CD4-positive, alpha-beta T cell treated with Interleukin-15 for 4 hours (primary cell): ENCODE measurements around the gene SLX4IP.
"Not testable (repeated sequence)": the region's sequence is repeated elsewhere in the genome, so short reads cannot be mapped to it uniquely, and the experiment has no call there.

Experiments
- DNase-seq: peaks from one replicate; pipeline ENCODE4 v3.0.0-alpha.2; 2020; ENCODE audit warnings: low spot score

SLX4IP gene

GRCh38 chr20:10434832-10435812 lies at the start of gene SLX4IP:
Gene SLX4IP, plus strand, starts transcription at chr20:10435305. Its CDS starts 22,900 bp downstream, at chr20:10458205.
- peak; percentile 92 for DNase-seq

DNA sequence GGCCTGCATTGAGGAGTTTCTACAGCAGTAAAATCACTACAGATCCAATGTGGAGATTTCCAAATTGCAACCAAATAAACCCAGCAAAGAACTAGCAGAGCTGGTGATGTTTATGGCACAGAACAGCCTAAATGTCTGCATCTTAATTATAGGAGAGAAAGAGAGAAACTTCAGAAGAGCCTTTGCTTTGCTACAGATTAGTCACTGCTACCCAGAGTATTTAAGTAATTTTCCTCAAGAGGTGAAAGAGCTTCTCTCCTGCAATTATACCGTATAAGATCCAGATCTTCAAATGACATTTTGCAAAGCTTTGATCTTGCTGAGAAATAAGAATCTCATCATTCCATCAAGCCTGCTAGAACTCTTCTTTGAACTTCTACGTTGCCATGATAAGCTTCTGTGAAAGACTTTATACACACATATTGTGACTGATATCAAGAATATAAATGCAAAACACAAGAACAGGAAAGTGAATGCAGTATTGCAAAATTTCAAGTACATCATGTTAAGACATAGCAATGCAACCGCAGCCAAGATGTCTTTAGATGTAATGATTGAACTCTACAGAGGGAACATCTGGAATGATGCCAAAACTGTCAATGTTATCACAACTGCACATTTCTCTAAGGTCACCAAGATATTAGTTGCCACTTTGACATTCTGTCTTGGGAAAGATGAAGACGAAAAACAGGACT lies 49.1 kb upstream of the SLX4IP start:
- DNase-seq, result no peak

DNA sequence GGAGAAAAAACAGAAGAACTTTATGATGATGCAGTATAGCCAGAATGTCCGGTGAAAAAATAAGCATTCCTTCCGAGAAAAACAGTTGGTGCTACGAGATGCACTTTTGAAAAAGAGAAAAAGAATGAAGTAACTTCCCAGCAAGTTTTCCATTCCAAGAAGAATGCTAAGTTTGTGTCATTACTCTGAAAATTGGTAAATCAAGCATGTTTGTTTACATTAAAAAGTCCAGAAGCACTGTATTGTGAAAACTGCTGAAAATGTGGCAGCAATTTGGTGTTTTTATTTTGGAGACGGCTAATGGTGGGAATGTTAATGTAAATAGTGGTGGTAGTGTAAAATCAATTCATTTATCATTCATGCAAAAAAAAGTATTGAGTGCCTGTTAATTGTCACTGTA lies 47.4 kb upstream of the SLX4IP start:
- DNase-seq, result no peak

GRCh38 chr20:10388597-10388996 lies 46.5 kb upstream of the SLX4IP start:
- DNase-seq, result no peak

DNA sequence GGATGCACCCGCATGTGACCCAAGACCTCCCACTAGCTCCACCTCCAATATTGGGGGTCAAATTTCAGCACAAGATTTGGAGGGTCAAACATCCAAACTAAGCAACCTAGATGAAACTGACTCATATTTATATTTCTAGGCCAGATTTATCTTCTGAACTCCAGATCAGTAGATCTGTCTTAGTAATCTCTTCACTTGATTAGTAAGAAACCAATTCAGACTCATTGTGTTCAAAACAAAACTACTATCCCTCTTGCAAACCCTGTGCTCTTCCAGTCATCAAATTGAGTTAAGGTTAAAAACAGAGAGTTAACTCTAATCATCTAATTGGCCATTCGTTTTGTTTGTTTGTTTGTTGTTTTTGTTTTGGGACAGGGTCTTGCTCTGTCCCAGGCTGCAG lies 44.4 kb upstream of the SLX4IP start:
- DNase-seq, result no peak

- DNase-seq, result not testable (repeated sequence)
Observed at GRCh38 chr20:10394752-10395151, 40.4 kb upstream of the SLX4IP start.

DNA sequence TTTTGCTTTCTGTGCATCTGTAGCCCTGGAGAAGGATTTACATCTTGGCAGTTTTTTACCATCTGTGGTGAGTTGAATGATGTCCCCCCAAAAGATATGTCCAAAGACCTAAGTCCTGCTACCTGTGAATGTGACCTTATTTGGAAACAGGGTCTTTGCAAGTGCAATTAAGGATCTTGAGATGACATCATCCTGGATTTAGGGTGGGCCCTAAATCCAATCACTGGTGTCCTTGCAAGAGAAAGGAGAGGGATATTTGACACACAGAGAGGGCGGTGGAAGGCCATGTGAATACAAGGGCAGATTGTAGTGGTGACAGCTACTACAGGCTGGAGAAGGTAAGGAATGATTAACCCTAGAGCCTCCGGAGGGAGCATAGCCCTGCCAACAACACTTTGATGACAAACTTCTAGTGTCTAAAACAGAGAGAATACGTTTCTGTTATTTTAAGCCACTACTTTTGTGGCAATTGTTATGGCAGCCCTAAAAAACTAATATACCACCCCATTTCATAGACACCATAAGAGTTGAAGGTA lies 36.2 kb upstream of the SLX4IP start:
- DNase-seq, result no peak

DNA sequence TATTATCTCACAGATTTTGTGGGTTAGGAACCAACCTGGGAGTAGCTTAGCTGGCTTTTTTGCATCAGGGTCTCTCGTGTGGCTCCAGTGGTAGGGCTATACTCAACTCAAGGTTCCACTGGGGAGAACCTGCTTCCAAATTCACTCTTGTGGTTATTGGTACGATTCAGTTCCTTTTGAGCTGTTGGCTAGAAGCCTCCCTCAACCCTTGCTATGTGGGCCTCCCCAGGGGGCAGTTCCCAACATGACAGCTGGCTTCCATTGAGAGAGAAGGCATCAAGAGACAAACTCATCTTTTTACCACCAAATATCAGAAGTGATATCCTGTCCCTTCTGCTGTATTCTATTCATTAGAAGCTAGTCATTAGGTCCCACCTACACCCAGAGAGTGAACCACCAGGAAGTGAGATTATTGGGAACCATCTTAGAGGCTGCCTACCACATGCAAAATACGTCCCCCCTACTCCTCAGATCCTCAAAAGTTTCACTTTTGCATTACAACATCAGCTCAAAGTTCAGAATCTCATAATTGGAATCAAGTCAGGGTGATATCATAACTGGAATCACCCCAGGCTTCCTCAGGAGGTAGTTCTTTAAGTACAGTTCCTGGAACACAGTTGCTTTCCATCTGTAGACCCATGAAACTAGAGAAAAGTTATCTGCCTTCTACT lies 32.0 kb upstream of the SLX4IP start:
- no peak for DNase-seq

GRCh38 chr20:10404023-10404628 lies 31.0 kb upstream of the SLX4IP start:
- no peak for DNase-seq

DNA sequence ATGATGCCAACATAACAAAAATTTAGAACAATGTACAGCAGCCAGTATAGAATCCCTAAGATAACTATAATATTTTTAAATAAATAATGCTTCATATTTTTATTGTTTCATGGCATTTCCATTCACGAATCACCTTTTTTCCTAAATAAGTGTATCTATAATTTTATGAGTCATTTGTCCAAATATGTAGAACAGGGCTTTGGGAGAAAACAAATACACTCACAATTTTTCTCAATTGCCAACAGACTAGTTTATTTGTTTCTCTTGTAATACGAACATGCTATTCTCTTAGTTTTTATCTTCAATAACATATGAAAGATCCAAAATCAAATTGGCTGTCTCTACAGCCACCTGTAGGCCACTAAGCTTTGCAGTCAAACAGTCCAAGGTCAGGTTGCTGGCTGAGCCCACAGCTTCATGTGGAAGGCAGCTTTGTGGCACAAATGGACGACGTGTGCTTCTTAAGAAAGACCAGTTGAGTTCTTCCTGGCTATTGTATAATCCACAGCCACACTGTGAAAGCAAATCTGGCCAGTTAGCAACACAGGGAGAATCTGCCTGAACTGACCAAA lies 30.1 kb upstream of the SLX4IP start:
- DNase-seq, result no peak

DNA sequence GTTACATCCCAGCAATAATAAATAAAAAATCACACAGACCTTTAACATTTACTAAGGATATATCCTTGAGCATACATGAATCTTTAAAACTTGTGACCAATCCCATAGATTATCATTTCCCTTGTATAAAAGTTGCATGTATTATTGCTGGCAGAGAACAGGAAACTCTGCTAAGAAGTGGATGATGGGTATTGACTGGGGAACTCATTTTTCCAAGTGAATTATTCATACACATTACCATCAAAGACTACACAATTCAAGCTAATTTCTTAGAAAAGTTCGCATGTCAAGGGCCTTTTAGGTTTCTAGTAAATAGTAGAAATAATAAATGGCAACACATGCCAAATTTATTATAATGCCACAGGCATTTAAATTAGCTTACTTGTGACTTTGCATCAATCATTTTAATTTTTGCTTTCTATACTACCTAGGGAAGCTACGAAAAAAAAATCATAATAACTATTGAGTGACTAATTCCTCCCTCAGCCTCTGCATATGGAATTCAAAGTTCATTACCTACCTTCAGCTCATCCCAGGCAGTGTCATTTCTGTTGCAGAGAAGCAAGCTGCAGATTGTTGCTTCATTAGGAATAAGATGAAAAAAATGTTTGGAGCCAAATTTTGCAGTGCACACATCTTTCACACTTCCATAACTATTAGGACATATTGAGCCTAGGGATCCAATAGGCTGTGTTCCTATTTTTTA lies 26.8 kb upstream of the SLX4IP start:
- DNase-seq, result no peak

DNA sequence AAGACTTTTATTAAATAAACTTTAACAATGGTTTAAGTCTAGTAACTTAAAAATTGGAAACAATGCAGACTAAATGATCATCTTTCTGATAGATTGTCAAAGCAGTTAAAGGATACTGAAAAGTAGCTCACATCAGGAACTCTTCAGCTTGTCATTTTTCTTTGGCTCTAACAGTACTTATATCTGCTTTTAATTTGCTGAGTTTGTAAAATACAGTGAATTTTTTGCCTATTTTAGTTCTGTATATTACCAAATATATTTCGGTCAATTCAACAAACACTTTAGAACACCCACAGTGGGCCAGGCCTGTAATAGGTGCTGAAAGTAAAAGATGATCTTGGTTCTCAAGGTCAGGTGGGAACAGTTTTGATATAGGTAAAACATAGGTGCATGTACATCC lies 23.4 kb upstream of the SLX4IP start:
- no peak for DNase-seq

GRCh38 chr20:10412591-10413408 lies 22.3 kb upstream of the SLX4IP start:
- no peak for DNase-seq

DNA sequence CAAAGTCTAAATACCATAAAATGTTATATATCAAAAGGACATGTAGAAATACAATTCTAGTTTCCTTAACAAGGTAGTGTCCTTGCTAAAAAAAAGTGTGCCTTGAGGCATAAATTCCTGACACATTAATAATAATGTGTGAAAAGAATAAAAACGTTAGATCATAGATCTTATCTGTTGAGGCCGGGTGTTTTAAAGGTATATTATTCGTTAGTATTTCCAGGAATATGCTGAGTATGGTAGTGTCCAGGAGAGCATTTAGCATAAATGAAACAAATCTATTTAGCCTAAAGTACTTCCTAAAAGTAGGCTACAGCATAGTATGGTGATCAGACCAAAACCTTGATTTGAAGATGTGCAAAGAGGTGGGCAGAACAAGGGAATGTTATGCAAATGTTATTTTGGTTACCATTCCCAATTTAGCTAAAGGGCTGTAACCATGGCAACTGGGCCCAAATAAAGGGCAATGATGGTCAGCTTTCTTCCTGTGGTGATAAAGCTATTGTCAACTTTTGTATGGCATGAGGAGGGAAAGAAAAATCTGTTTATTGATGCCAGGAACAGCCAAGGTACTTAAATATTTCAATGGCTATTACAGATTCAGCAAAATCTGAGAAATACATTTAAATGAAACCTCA lies 20.0 kb upstream of the SLX4IP start:
- no peak for DNase-seq

GRCh38 chr20:10417218-10417617 lies 17.9 kb upstream of the SLX4IP start:
- DNase-seq, result not testable (repeated sequence)

DNA sequence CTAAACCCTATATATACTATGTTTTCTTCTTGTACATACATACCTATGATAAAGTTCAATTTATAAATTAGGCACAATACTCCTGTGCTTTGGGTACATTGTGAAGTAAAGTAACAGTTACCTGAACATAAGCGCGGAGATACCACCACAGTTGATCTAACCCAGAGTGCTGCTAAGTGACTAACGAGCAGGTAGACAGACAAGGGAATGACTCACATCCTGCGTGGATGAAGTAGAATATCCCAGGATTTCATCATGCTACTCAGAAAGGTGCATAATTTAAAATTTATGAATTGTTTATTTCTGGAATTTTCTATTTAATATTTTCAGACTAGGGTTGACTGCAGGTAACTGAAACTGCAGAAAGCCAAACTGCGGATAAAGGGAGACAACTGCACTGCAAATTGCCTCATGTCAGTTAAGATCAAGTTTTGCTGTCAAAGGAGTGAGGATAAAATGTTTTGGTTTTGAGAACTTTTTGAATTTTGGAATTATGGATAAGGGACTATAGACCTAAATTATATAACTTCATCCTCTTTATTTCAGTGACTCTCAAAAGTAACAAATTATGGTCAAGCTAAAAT lies 15.5 kb upstream of the SLX4IP start:
- no peak for DNase-seq

GRCh38 chr20:10423735-10424134 lies 11.4 kb upstream of the SLX4IP start:
- DNase-seq, result no peak

GRCh38 chr20:10427060-10427692 lies 7.9 kb upstream of the SLX4IP start:
- peak; percentile 49 for DNase-seq

DNA sequence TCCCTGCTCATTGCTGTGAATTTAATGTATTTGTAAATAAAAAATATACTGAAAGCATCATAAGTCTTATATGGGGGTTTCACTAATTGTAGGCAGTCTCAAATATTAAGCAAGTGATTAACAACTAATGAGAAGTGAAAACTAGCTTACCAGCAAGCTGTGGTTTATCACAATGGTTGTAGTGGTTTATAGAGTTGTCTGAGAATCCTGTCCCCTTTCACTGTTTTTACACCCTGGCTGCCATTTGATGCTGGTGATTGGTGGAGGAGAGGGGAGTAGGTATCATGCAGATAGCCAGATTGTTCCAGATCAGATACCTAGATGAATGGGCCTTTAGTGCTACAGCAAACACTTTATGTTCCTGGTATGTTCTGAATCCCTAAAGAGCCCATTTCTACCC lies 7.1 kb upstream of the SLX4IP start:
- no peak for DNase-seq
